ENCODE data around the gene ANKRD12.
A peak's percentile ranks its signal among the peaks of the same experiment; 100 is the strongest.
"Not testable (repeated sequence)": the region's sequence is repeated elsewhere in the genome, so short reads cannot be mapped to it uniquely, and the experiment has no call there.

ANKRD12 gene

DNA sequence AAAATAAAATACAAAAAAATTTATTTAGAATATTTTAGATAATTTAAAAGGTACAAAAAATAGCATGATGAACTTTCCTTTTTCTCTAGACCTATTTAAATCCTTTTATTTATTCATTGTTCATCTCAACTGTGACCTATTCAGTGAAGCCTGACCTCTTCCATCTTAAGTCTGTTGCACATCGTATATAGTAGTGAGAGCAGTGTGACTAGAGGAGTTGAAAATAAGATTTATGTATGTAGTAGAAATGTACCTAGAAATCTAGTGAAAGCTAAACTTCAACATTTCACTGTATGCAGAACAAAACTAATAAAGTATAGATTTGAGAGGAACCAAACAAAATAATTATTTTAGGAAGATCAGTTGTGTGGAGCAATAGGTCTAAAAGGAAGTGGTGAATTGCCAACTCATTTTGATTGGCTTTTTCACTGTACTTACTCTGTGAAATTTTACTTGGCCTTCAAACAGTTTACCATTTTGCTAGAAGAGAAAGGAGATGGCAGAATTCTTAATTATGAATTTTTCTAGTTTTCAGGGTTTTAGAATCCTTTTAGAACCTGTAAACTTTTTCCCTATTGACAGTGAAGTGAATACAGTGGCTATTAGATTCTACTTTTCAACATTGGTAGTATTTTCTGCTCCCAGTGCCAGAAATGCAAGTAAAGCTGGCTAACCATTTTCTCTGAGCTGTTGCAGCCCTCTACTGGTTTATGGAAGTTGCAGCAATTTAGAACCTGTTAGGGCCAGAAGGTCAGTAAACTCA is 11.0 kb downstream of the ANKRD12 start:
- peak; percentile 81 for DNase-seq (ENCODE audit: low spot score)

DNA sequence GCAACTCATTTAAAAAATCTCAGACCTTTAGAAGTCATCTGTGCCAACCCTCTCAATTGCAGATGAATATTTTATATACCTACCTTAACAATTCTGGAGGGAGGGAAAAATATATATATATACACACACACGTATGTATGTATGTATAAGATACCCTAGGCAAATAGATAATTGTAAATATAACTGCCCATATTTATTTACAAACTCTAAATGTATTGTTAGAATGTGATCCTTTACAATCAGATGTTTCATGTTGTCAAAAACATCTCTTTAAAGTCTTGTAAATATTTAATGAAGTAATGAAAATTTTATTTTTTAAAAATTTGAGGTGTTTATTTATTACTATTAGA is 11.6 kb downstream of the ANKRD12 start:
- no peak for DNase-seq (ENCODE audit: low spot score)

DNA sequence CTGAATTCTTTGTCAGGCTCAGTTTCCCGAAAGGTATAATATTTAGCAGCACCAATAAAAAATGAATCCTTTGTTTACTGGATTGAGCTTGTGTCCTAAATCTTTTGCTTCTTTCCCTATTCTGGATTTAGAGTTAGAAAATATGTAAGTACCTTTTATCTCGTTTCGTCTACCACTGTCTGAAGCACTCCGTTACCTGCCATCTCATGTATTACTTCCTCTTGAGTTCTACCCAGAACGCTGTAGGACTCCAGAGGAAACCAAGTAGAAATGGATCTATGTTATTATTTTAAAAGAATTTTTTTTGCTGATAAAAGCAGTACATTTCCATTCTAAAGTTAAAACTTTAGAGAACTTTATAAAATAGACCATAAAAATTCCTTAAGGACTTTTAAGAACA is 13.5 kb downstream of the ANKRD12 start:
- DNase-seq (ENCODE audit: low spot score), result no peak

DNA sequence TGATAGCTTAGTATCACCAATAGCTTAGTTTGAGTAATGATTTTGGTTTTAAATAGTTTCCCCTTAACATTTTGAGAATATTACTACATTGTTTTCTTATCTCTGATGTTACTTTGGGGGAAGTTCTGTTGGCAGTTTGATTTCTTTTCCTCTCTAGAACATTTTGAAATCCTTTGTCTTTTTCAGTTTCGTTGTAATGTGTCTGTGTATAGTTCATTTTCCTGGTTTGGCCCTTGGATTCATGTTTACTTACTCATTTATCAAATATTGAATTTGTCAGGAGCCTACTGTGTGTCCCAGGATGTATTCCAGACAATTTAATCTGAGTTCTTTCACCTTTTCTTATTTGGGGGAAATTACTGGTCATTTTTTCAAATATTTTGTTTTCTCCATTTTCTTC is 16.7 kb downstream of the ANKRD12 start:
- DNase-seq (ENCODE audit: low spot score), result no peak

DNA sequence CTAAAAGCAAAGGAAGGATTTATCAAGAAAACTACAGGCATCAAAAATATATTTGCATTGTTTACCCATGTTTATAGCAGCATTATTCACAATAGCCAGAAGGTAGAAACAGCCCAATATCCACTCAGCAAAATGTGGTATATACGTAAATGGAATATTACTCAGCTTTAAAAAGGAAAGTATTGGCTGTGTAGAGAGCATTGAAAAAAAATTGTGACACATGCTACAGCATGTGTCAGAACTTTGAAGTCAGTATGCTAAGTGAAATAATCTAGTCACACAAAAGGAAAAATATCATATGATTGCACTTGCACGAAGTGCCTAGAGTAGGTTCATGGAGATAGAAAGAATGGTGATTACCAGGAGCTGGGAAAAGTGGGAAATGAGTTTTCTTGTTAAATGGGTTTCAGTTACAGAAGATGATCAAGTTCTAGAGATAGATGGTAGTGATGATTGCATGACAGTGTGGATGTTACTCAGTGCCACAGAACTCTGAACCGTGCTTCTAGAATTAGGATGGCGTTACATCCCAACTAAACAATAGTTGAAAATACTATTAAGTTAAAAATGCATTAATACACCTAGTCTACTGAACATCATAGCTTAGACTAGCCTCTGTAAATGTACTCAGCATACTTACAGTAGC is 20.1 kb downstream of the ANKRD12 start:
- DNase-seq (ENCODE audit: low spot score), result no peak

DNA sequence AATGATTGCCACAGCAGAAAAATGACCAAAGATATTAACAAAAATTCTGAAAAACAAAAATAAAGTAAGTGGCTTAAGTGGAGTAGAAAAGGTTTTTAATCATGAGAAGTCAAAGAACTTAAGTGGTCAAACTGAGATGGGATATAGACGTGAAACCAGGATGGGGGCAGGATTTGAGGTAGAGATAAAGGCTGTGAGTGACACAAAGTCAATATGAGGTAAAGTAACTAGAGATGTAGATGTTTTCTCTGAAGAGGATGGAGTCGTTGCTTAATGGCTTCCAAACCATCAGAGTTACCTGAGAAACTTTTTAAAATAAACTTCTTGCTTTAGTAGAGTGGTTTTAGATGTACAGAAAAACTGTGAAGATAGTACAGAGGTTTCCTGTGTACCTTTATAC is 21.2 kb downstream of the ANKRD12 start:
- DNase-seq (ENCODE audit: low spot score), result no peak

DNA sequence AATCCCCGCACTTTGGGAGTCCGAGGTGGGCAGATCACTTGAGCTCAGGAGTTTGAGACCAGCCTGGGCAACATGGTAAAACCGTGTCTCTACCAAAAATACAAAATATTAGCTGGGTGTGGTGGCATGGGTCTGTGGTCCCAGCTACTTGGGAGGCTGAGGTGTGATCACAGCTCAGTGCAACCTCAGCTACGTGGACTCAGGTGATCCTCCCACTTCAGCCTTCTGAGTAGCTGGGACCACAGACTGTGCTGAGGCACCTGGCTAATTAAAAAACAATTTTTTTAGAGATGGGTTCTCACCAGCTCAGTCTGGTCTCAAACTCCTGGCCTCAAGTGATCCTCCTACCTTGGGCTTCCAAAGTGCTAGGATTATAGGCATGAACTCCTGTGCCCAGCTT is 23.4 kb downstream of the ANKRD12 start:
- no peak for DNase-seq (ENCODE audit: low spot score)

DNA sequence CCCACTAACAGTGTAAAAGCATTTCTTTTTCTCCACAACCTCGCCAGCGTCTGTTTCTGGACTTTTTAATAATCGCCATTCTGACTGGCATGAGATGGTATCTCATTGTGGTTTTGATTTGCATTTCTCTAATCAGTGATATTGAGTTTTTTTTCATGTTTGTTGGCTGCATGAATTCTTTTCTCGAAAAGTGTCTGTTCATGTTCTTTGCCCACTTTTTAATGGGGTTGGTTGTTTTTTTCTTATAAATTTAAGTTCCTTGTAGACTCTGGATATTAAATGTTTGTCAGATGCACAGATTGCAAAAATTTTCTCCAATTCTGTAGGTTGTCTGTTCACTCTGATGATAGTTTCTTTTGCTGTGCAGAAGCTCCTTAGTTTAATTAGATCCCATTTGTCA is 26.1 kb downstream of the ANKRD12 start:
- DNase-seq (ENCODE audit: low spot score), result not testable (repeated sequence)

DNA sequence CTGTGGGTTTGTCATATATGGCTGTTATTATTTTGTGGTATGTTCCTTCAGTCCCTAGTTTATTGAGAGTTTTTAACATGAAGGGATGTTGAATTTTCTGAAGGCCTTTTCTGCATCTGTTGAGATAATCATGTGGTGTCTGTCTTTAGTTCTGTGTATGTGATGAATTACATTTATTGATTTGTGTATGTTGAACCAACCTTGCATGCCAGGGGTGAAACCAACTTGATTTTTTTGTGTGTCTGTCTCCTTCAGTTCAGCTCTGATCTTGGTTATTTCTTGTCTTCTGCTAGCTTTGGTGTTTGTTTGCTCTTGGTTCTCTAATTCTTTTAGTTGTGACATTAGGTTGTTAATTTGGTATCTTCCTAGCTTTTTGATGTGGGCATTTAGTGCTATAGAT is 27.6 kb downstream of the ANKRD12 start:
- DNase-seq (ENCODE audit: low spot score), result not testable (repeated sequence)

DNA sequence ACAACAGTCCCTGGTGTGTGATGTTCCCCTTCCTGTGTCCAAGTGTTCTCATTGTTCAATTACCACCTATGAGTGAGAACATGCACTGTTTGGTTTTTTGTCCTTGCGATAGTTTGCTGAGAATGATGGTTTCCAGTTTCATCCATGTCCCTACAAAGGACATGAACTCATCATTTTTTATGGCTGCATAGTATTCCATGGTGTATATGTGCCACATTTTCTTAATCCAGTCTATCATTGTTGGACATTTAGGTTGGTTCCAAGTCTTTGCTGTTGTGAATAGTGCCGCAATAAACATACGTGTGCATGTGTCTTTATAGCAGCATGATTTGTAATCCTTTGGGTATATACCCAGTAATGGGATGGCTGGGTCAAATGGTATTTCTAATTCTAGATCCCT is 29.3 kb downstream of the ANKRD12 start:
- not testable (repeated sequence) for DNase-seq (ENCODE audit: low spot score)

DNA sequence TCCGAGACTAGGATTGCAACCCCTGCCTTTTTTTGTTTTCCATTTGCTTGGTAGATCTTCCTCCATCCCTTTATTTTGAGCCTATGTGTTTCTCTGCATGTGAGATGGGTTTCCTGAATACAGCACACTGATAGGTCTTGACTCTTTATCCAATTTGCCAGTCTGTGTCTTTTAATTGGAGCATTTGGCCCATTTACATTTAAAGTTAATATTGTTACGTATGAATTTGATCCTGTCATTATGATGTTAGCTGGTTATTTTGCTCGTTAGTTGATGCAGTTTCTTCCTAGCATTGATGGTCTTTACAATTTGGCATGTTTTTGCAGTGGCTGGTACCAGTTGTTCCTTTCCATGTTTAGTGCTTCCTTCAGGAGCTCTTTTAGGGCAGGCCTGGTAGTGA is 32.9 kb downstream of the ANKRD12 start:
- DNase-seq (ENCODE audit: low spot score), result not testable (repeated sequence)

DNA sequence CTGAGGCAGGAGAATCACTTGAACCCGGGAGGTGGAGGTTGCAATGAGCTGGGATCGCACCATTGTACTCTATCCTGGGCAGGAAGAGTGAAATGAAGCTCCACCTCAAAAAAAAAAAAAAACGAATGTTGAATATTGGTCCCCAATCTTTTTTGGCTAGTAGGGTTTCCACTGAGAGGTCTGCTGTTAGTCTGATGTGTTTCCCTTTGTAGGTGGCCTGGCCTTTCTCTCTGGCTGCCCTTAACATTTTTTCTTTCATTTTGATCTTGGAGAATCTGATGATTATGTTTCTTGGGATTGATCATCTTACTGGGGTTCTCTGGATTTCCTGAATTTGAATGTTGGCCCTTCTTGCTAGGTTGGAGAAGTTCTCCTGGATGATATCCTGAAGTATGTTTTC is 35.3 kb downstream of the ANKRD12 start:
- not testable (repeated sequence) for DNase-seq (ENCODE audit: low spot score)

DNA sequence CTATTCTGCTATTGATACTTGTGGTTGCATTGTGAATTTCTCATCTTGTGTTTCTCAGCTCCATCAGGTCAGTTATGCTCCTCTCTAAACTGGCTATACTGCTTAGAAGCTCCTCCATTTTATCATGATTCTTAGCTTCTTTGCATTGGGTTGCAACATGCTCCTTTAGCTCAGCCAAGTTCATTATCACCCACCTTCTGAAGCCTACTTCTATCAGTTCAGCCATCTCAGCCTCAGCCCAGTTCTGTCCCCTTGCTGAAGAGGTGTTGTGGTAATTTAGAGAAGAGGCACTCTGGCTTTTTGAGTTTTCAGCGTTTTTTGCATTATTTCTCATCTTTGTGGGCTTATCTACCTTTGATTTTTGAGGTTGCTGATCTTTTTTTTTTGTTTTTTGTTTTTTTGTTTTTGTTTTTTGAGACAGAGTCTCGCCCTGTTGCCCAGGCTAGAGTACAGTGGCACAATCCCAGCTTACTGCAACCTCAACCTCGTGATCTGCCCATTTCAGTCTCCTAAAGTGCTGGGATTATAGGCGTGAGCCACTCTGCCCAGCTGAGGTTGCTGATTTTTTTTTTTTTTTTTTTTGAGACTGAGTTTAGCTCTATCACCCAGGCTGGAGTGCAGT is 36.0 kb downstream of the ANKRD12 start:
- DNase-seq (ENCODE audit: low spot score), result no peak

DNA sequence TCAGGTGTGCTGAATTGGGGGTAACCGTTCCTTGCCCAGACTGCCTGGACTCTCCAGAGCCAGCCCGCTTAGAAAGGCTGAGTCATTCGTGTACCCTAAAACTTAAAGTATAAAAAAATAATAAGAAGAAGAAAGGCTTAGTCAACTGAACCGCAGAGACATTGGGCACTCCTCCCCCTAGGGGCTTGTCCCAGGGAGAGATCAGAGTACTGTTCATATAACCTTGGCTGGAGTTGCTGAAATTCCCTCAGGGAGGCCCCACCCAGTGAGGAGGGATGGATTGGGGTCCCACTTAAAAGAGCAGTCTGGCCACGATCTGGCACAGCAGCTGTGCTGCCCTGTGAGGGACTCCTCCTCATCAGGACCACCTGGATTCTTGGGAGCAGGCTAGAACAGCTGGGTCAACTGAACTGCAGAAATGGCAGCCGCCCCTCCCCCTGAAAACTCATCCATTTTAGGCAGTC is 37.2 kb downstream of the ANKRD12 start:
- DNase-seq (ENCODE audit: low spot score), result no peak

DNA sequence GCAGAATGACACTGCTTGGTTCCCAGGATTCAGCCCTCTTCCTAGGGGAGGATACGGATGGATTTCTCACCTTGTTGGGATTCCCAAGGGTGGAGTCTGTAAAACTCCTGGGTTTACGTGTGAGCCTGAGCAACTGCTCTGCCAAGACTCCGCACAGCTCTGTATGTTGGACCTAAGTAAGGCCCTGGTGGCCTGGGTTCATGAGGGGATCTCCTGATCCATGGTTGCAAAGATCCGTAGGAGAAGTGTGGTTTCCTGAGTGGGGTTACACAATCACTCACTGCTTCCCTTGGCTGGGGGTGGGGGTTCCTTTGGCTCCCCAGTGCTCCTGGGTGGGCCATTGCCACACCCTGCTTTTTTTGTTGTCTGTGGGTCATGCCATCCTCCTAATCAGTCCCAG is 37.7 kb downstream of the ANKRD12 start:
- no peak for DNase-seq (ENCODE audit: low spot score)

DNA sequence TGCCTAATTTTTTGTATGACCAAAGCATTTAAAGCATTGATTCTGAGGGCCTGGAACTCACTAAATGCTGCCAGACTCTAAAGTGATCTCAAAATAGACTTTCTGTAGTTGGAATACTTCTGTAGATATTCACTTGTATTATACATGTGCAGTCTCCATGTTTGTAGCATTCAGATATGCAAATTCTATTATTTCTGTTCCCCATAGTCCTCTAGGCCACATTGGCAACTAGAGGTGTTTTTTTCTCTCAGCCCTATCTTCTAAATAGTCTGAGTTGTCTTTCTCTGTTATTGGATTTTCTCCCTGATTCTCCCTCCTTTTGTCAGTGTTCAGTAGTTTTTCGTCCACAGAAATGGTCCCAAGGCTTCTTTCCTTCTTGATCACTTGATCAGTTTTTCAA is 38.5 kb downstream of the ANKRD12 start:
- no peak for DNase-seq (ENCODE audit: low spot score)

DNA sequence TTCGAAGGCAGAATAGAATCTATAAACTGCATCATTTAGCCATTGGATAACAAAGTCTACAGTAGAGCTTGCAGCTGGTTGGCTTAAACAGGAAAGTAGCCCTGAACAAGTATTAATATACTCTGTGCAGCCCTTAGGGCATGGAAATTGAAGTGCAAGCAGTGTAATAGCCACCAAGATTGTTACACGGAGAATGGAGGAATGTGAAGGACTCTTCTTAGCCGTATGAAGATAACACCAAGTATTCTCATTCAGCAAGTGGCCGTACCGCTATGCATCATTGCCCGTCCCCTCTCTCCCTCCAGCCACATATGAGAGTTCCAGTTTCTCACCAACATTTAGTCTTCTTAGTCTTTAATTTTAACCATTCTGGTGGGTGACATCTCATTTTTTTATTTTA is 40.5 kb downstream of the ANKRD12 start:
- DNase-seq (ENCODE audit: low spot score), result no peak

DNA sequence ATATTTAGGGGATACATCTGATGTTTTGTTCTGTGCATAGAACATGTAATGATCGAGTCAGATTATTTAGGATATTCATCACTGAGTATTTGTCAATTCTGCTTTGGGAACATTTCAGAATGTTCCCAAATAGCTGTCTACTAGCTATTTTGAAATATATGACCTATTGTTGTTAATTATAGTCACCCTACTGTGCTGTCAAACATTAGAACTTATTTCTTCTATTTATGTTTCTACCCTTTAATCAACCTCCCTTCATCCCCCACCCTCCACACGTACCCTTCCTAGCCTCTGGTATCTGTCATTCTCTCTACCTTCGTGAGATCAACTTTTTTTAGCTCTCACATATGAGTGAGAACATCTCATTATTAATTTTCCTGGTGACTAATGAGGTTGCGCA is 40.9 kb downstream of the ANKRD12 start:
- no peak for DNase-seq (ENCODE audit: low spot score)

DNA sequence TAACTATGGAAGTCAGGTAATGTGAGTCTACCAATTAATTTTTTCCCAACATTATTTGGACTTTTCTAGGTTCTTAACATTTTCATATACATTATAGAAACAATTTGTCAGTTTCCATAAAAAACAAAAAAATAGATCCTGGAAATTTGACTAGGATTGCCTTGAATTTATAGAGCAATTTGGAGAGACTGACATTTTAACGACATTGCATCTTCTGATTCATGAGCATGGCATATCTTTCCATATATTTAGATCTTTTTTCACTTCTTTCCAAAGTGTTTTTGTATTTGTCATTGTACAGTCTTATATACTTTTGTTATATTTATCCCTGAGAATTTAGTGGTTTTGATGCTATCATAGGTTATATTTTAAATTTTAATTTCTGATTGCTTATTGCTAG is 42.0 kb downstream of the ANKRD12 start:
- DNase-seq (ENCODE audit: low spot score), result no peak

DNA sequence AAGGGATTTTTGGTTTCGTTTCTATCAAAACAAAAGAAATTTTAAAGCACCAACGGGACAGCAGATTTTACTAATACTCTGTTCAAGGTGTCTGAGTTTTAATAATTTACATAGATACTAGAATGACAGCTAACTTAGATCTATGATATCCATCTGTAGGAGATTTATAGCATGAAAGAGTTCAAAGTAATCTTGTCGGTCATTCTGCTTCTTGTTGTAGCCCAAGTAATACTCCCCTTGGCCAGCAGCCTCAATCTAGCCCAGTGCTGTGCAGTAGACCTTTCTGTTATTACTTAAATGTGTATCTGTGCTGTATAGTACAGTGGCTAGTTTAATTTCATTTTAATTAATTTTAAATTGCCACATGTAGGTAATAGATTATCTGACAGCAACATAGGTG is 44.7 kb downstream of the ANKRD12 start:
- DNase-seq (ENCODE audit: low spot score), result no peak

DNA sequence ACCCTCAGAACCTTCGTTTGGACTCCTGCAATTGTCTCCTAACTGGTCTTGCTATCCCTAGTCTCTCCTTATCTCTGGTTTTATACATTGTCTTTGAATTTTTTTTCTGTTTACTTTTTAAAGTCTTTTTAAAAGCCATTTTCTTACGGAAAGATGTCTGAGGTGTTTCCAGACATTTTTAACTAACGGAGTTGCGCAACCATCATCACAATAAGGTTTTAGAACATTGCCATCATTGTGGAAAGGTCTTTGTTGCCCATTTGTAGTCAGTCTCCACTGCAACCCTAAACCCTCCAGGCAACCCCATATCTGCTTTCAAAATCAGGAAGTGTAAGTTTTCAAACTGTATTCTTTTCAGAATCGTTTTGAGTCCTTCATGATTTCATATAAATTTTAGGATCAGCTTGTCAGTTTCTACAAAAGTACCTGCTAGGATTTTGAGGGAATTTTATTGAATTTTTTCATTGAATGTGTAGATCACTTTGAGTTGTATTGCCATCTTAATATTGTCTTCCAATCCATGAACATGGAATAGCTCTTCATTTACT is 46.3 kb downstream of the ANKRD12 start:
- DNase-seq (ENCODE audit: low spot score), result no peak

DNA sequence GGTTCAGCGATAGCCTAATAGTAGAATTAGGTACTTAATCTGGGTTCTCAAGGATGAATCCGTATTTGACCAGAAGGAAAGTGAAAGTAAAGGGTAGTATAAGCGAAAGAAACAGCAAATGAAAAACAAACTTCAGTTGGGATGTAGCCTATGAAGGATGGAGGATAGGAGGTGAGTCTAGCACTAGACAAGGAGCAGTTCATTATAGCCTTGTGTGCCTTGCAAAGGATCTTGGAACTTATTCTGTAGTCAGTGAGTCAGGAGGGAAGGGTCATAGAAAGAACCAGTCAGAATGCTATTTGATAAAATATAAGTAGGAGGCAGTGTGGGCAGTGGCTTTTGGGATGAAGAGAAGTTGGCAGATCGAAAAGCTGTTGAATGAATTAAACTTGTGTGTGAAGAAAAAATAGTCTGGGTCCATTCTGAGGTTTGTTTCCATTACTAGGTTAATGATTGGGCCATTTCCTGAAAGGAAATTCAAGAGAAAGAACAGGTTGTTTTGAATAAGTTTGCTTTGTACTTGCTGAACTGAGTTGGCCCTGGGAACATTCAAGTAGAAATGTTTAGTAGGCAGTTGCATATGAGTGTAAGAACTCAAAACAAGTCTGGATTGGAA is 48.5 kb downstream of the ANKRD12 start:
- no peak for DNase-seq (ENCODE audit: low spot score)
